Lung (tissue), 12 donors: ENCODE data around the gene PDE9A. TPM values are rescaled to one million over a fixed set of nuclear protein-coding genes. Genes with fewer than 3 reads are reported as not detected.

Experiments used
- ATAC-seq: fragments of 200-7000 bp; cut with Tn5 transposase; one replicate; pipeline ENCODE4 v1.9.1; 2020; ENCODE audit warnings: moderate number of reproducible peaks; ENCODE audit not compliant: insufficient read depth, low FRiP score
- DNase-seq, 3 donors: peaks; one replicate each; pipeline ENCODE4 v3.0.0-alpha.2; 2013 to 2017
- H3K27ac ChIP-seq, 2 donors: one replicate each; pipeline ENCODE4 v1.5.1; 2013; ENCODE audit warnings: mild to moderate bottlenecking in 2 of 2, moderate library complexity in 2 of 2, control low read depth in 1 of 2, inconsistent platforms in 1 of 2, low read depth in 1 of 2, low read length in 1 of 2
- H3K27me3 ChIP-seq, 3 donors: one replicate each; pipeline ENCODE4 v1.5.1; 2013; ENCODE audit warnings: low read length in 2 of 3; ENCODE audit not compliant: control insufficient read depth in 3 of 3, insufficient read depth in 3 of 3
- H3K36me3 ChIP-seq, 4 donors: one replicate each; pipeline ENCODE4 v1.5.1; 2013; ENCODE audit warnings: low read length in 4 of 4, mild to moderate bottlenecking in 1 of 4, moderate library complexity in 1 of 4; ENCODE audit not compliant: control insufficient read depth in 4 of 4, insufficient read depth in 4 of 4
- H3K4me1 ChIP-seq, 5 donors: one replicate each; pipeline ENCODE4 v1.5.1; 2013; ENCODE audit warnings: low read length in 5 of 5, mild to moderate bottlenecking in 2 of 5, moderate library complexity in 1 of 5; ENCODE audit not compliant: control insufficient read depth in 5 of 5, insufficient read depth in 5 of 5
- H3K4me3 ChIP-seq: one replicate; pipeline ENCODE4 v1.5.1; 2013; ENCODE audit warnings: mild to moderate bottlenecking, control low read depth, moderate library complexity
- H3K9ac ChIP-seq, 2 donors: one replicate each; pipeline ENCODE4 v1.5.1; 2013; ENCODE audit warnings: low read length in 2 of 2, control low read depth in 1 of 2; ENCODE audit not compliant: insufficient read depth in 1 of 2
- H3K9me3 ChIP-seq, 4 donors: one replicate each; pipeline ENCODE4 v1.5.1; 2013; ENCODE audit warnings: low read length in 3 of 4, mild to moderate bottlenecking in 1 of 4, moderate library complexity in 1 of 4; ENCODE audit not compliant: control insufficient read depth in 4 of 4, insufficient read depth in 3 of 4
- CTCF ChIP-seq: IDR thresholded peaks from 2 replicates; pipeline ENCODE4 v1.5.1; 2012; ENCODE audit warnings: mild to moderate bottlenecking; ENCODE audit errors: control extremely low read depth, extremely low read depth
- WGBS, 2 donors: extraction: QIAGEN DNeasy Blood & Tissue Kit; methylation state at CpG; one replicate each; pipeline ENCODE4 v1.1.7; 2013; 5-methylcytosine and 5-hydroxymethylcytosine counted together
- polyA plus RNA-seq, 2 donors: library from polyadenylated mRNA; stranded (reverse); fragments of 200-250 nt; gene quantifications; one replicate each; pipeline ENCODE4 v1.2.1, GENCODE V29; 2013
- total RNA-seq, 2 donors: library from RNA; depleted of rRNA in 1 of 2; stranded (reverse); fragments of >200 nt in 1 of 2; gene quantifications; one replicate each; pipeline ENCODE4 v1.2.1, GENCODE V29; 2014 to 2021
- donor health status: control.
- donor health status: control.
- donor health status: Bipolar disorder and iron deficiency.
- donor health status: healthy.
- donor health status: DM: yes; HTN: yes; CAD: no.

Gene PDE9A
- total and polyA plus RNA-seq, 4 donors, result 5.3 to 17.0 (median 6.9) TPM

- Histone ChIP-seq H3K36me3 (peaks cover 0 to 5% (median 5%) of the 10 kb centered on the region in 4 donors), H3K27me3 (no peaks in the 10 kb centered on the region), H3K4me1 (no peaks in the 10 kb centered on the region), H3K4me3 (no peak overlapping the region), H3K9ac (no peak overlapping the region), H3K9me3 (peaks cover 0 to 1% (median 0%) of the 10 kb centered on the region in 4 donors), H3K27ac (no peak overlapping the region)
- no peak for DNase-seq
- WGBS, 2 donors, result 86 to 87% methylated on average over 20 of the region's 20 CpGs
- no peak for ATAC-seq
- no peak for TF ChIP-seq CTCF
Observed at GRCh38 chr21:42758721-42759593, 105.5 kb downstream of the PDE9A start.

GRCh38 chr21:42759594-42759927 is 106.1 kb downstream of the PDE9A start:
- Histone ChIP-seq H3K36me3 (peaks cover 0 to 9% (median 6%) of the 10 kb centered on the region in 4 donors), H3K27me3 (no peaks in the 10 kb centered on the region), H3K27ac (no peak overlapping the region), H3K9ac (no peak overlapping the region), H3K9me3 (peaks cover 0 to 1% (median 0%) of the 10 kb centered on the region in 4 donors), H3K4me1 (no peaks in the 10 kb centered on the region), H3K4me3 (no peak overlapping the region)
- DNase-seq (no peak), ATAC-seq (no peak)
- TF ChIP-seq CTCF, result no peak

GRCh38 chr21:42760361-42760950 is 107.0 kb downstream of the PDE9A start:
- Histone ChIP-seq H3K4me1 (no peaks in the 10 kb centered on the region), H3K4me3 (no peak overlapping the region), H3K36me3 (peaks cover 0 to 9% (median 7%) of the 10 kb centered on the region in 4 donors), H3K9ac (no peak overlapping the region), H3K9me3 (peaks cover 0 to 1% (median 0%) of the 10 kb centered on the region in 4 donors), H3K27ac (no peak overlapping the region), H3K27me3 (no peaks in the 10 kb centered on the region)
- 91 to 93% methylated on average over 23 of the region's 23 CpGs for WGBS, 2 donors
- no peak for ATAC-seq
- TF ChIP-seq CTCF, result no peak
- no peak for DNase-seq
